ENCODE data around the gene ZNF324.
"Not testable (repeated sequence)": the region's sequence is repeated elsewhere in the genome, so short reads cannot be mapped to it uniquely, and the experiment has no call there.

ZNF324 gene

DNA sequence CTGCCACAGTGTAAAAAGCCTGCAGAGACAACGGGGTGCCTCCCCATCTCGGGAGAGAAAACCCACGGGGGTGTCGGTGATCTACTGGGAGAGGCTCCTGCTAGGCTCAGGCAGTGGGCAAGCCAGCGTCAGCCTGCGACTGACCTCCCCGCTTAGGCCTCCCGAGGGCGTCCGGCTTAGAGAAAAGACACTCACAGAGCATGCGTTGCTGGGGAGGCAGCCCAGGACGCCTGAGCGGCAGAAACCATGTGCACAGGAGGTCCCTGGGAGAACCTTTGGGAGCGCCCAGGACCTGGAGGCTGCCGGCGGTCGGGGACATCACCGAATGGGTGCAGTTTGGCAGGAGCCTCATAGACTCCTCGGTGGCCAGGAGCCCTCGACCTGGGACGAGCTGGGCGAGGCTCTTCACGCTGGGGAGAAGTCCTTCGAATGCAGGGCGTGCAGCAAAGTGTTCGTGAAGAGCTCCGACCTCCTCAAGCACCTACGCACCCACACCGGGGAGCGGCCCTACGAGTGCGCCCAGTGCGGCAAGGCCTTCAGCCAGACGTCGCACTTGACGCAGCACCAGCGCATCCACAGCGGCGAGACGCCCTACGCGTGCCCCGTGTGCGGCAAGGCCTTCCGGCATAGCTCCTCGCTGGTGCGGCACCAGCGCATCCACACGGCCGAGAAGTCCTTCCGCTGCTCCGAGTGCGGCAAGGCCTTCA is 4.1 kb downstream of the ZNF324 start:
- not testable (repeated sequence) for H3K27ac ChIP-seq (ENCODE audit: insufficient read depth, low read length, poor library complexity, severe bottlenecking); H3K27me3 ChIP-seq (replicated peaks; ENCODE audit: control insufficient read depth, insufficient read depth, low read length, poor library complexity, severe bottlenecking); H3K36me3 ChIP-seq (ENCODE audit: control insufficient read depth, insufficient read depth, low read length); H3K4me3 ChIP-seq (ENCODE audit: insufficient read depth, low read depth, low read length, poor library complexity, severe bottlenecking); H3K9me3 ChIP-seq (ENCODE audit: control insufficient read depth, low read length); DNase-seq
- peaks cover 21% of the 10 kb centered on the region for H3K4me1 ChIP-seq (ENCODE audit: control insufficient read depth, insufficient read depth, low read length, poor library complexity, severe bottlenecking)

DNA sequence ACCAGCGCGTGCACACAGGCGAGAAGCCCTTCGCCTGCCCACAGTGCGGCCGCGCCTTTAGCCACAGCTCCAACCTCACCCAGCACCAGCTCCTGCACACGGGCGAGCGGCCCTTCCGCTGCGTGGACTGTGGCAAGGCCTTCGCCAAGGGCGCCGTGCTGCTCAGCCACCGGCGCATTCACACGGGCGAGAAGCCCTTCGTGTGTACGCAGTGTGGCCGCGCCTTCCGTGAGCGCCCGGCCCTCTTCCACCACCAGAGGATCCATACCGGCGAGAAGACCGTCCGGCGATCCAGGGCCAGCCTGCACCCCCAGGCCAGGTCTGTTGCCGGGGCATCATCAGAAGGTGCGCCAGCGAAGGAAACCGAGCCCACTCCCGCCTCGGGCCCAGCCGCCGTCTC is 4.9 kb downstream of the ZNF324 start:
- no peak for DNase-seq
- H3K4me1 ChIP-seq (ENCODE audit: control insufficient read depth, insufficient read depth, low read length, poor library complexity, severe bottlenecking), result peaks cover 22% of the 10 kb centered on the region

DNA sequence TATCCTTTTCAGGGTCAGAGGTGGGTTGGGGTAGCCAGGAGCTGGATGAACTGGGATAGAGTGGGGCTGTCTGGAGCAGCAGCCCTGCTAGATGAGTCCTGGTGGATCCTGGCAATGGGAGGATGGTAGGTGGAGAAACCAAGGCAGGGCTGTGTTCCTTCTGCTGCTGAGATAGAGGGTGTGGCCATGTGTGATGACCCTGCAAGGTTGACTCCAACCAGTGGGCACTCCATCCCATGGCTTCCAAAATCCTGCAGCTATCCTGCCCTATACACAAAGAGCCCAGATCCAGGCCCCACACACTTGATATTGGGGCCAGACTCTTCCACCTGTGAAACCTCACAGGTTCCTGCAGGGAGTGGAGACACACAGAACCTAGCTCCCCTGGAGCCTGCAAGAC is 6.9 kb downstream of the ZNF324 start:
- no peak overlapping the region for H3K27ac ChIP-seq (ENCODE audit: insufficient read depth, low read length, poor library complexity, severe bottlenecking)
- H3K27me3 ChIP-seq (replicated peaks; ENCODE audit: control insufficient read depth, insufficient read depth, low read length, poor library complexity, severe bottlenecking), result no peaks in the 10 kb centered on the region
- peaks cover 8% of the 10 kb centered on the region for H3K36me3 ChIP-seq (ENCODE audit: control insufficient read depth, insufficient read depth, low read length)
- H3K9me3 ChIP-seq (ENCODE audit: control insufficient read depth, low read length), result no peaks in the 10 kb centered on the region
- DNase-seq, result no peak
- H3K4me1 ChIP-seq (ENCODE audit: control insufficient read depth, insufficient read depth, low read length, poor library complexity, severe bottlenecking), result peaks cover 14% of the 10 kb centered on the region
- no peak overlapping the region for H3K4me3 ChIP-seq (ENCODE audit: insufficient read depth, low read depth, low read length, poor library complexity, severe bottlenecking)

More for the DNA sequence above, 4.9 kb downstream of the ZNF324 start:
- Histone ChIP-seq H3K4me3 (ENCODE audit: insufficient read depth, low read depth, low read length, poor library complexity, severe bottlenecking) (no peak overlapping the region), H3K27ac (ENCODE audit: insufficient read depth, low read length, poor library complexity, severe bottlenecking) (no peak overlapping the region), H3K9me3 (ENCODE audit: control insufficient read depth, low read length) (no peaks in the 10 kb centered on the region), H3K27me3 (replicated peaks; ENCODE audit: control insufficient read depth, insufficient read depth, low read length, poor library complexity, severe bottlenecking) (no peaks in the 10 kb centered on the region), H3K36me3 (ENCODE audit: control insufficient read depth, insufficient read depth, low read length) (peaks cover 8% of the 10 kb centered on the region)

DNA sequence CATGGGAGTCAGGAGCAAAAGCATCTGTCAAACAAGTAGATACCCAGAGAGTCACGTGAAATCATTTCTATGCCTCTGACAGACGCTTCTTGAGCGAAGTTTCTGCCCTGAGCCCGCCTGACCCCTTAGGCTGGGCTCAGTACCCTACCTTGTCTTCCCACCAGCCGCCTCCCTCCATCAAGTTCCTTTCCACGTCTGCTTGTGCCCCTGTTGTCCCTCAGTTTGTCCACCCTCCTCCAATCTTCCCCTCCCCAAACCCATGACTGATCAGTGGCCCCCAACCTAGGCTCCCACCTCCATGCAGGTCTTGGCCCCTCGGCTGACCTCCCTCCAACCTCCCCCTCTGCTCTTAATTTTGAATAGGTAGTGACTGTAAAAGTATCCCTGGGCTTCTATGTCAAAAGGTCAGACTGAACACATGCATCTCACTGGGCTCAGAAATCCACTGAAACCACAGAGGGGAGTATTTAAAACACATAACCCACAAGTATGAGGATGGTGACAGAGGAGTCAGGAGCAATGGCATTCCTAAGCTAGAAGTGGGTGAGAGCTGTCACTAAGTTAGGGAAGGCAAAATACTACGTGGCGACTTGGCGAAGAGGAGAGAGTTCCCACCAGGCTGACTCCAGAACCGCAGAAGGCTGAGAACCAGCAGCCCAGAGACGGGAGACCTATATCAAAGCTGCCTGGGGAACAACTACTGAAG is 7.6 kb downstream of the ZNF324 start:
- Histone ChIP-seq H3K9me3 (ENCODE audit: control insufficient read depth, low read length) (no peaks in the 10 kb centered on the region), H3K27me3 (replicated peaks; ENCODE audit: control insufficient read depth, insufficient read depth, low read length, poor library complexity, severe bottlenecking) (no peaks in the 10 kb centered on the region), H3K4me3 (ENCODE audit: insufficient read depth, low read depth, low read length, poor library complexity, severe bottlenecking) (no peak overlapping the region), H3K27ac (ENCODE audit: insufficient read depth, low read length, poor library complexity, severe bottlenecking) (peak overlapping the region; percentile 94), H3K36me3 (ENCODE audit: control insufficient read depth, insufficient read depth, low read length) (peaks cover 5% of the 10 kb centered on the region), H3K4me1 (ENCODE audit: control insufficient read depth, insufficient read depth, low read length, poor library complexity, severe bottlenecking) (peaks cover 14% of the 10 kb centered on the region)
- DNase-seq, result no peak

DNA sequence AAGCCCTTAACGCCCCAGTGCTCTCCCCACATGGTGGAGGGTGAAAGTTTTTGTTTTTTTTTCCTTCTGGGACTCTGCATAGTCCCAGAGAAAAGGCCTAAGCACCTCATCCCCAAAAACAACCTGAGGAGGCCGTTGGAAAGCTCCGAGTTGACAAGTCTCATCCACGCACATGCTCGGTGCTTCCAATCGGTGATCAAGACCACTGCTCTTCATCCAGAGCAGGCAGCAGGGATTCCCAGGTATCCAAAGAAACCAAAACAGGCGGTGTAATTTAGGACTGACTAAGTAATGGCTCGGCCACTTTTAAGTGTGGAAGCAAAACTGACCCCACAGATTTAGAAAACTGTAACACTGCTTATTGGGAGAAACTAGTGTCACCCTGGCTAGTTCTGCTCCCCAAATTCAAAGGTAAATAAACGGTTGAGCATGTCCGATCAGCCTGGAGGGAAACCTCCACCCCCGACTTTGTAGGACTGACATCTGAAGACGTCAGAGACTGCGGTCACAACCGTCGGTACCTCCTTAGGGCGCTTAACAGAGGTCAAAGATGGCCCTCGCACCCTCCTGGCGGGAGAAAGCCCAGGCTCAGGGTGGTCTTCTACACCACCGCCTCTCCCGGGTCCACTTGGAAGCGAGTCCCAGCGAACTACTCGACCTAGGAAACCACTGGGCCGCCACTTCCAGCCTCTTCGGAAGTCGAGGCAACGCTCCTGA is 8.3 kb downstream of the ZNF324 start:
- H3K36me3 ChIP-seq (ENCODE audit: control insufficient read depth, insufficient read depth, low read length), result peaks cover 3% of the 10 kb centered on the region

DNA sequence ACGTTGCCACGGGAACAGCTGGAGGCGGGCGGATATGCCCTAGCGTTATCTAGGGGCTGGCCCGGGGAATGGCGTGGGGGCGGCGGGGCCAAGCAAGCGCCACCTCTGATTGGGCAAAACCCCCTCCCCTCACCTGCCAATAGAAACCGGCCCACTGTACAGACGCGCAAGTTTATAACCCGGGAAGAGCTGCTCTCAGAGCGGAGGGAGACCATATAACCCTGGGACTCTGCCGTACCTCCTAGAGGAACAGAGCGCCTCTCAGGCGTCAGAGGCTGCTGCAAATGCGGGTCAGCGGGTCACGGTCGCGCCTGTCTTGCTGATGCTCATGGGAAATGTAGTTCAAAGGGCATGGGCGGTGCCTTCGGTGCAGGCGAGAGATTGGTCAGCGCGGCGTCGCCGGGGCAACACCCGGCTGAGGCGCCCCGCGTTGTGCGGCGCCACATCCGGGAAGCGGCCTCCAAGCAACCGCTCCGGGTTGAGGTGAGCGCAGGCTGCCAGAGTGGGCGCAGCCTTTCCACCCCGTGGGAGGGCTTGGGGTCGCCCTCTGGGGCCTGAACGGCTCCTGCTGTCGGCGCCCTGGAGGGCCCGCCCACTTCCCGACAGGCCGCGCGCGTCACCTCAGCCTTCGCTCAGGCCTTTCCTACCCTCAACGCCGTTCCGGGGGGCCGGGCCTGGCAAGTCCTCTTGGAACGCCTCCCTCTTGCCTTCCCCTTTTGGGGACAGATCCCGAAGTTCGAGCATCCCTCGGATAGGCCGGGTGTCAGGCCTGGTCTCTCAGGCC is 9.0 kb downstream of the ZNF324 start, which contains the start of gene ZNF446:
Gene ZNF446, plus strand, starts transcription at position 639 of the 784 bp plus-strand sequence. CDS start 867 bp downstream, outside the sequence.
- no peaks in the 10 kb centered on the region for H3K9me3 ChIP-seq (ENCODE audit: control insufficient read depth, low read length)
- peak within 1 kb of the TSS; percentile 94 for H3K27ac ChIP-seq (ENCODE audit: insufficient read depth, low read length, poor library complexity, severe bottlenecking)
- H3K36me3 ChIP-seq (ENCODE audit: control insufficient read depth, insufficient read depth, low read length), result peaks cover under 1% of the 10 kb centered on the region
- H3K4me3 ChIP-seq (ENCODE audit: insufficient read depth, low read depth, low read length, poor library complexity, severe bottlenecking), result peak within 1 kb of the TSS; percentile 64
- H3K27me3 ChIP-seq (replicated peaks; ENCODE audit: control insufficient read depth, insufficient read depth, low read length, poor library complexity, severe bottlenecking), result no peaks in the 10 kb centered on the region
- H3K4me1 ChIP-seq (ENCODE audit: control insufficient read depth, insufficient read depth, low read length, poor library complexity, severe bottlenecking), result peaks cover 14% of the 10 kb centered on the region
- peak; percentile 89 to 95 (median 94) for DNase-seq

More for the DNA sequence above, 8.3 kb downstream of the ZNF324 start:
- no peak for DNase-seq
- Histone ChIP-seq H3K4me3 (ENCODE audit: insufficient read depth, low read depth, low read length, poor library complexity, severe bottlenecking) (peak overlapping the region; percentile 64), H3K27me3 (replicated peaks; ENCODE audit: control insufficient read depth, insufficient read depth, low read length, poor library complexity, severe bottlenecking) (no peaks in the 10 kb centered on the region), H3K4me1 (ENCODE audit: control insufficient read depth, insufficient read depth, low read length, poor library complexity, severe bottlenecking) (peaks cover 14% of the 10 kb centered on the region), H3K27ac (ENCODE audit: insufficient read depth, low read length, poor library complexity, severe bottlenecking) (peak overlapping the region; percentile 94), H3K9me3 (ENCODE audit: control insufficient read depth, low read length) (no peaks in the 10 kb centered on the region)

DNA sequence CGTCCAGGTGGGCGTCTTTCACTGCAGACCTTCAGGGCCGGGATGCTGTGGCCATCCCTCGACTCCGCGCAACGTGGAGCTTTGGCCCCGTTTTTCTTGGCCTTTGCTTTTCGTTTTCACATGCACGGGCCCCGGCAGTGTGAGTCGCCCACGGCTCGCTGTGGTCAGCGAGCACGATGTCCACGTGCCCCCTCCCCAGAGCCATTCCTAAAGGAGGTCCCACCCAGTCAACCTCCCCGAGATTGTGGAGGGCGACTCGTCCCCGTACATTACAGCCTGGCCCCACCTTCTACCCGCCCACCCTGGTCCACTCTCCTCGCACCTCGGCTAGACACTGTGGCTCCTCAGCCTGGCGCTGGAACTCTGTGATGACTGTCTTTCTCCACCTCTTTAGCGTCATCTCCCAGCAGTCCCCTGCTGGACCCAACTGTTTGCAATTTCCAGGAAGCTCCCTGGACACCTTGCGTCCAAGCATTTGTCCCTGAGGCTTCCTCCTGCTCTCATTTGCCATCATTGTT is 9.7 kb downstream of the ZNF324 start:
- H3K4me1 ChIP-seq (ENCODE audit: control insufficient read depth, insufficient read depth, low read length, poor library complexity, severe bottlenecking), result peaks cover 14% of the 10 kb centered on the region
- no peaks in the 10 kb centered on the region for H3K36me3 ChIP-seq (ENCODE audit: control insufficient read depth, insufficient read depth, low read length)
- no peak for DNase-seq
- H3K27me3 ChIP-seq (replicated peaks; ENCODE audit: control insufficient read depth, insufficient read depth, low read length, poor library complexity, severe bottlenecking), result no peaks in the 10 kb centered on the region
- no peaks in the 10 kb centered on the region for H3K9me3 ChIP-seq (ENCODE audit: control insufficient read depth, low read length)
- peak overlapping the region; percentile 94 for H3K27ac ChIP-seq (ENCODE audit: insufficient read depth, low read length, poor library complexity, severe bottlenecking)
- peak overlapping the region; percentile 64 for H3K4me3 ChIP-seq (ENCODE audit: insufficient read depth, low read depth, low read length, poor library complexity, severe bottlenecking)

DNA sequence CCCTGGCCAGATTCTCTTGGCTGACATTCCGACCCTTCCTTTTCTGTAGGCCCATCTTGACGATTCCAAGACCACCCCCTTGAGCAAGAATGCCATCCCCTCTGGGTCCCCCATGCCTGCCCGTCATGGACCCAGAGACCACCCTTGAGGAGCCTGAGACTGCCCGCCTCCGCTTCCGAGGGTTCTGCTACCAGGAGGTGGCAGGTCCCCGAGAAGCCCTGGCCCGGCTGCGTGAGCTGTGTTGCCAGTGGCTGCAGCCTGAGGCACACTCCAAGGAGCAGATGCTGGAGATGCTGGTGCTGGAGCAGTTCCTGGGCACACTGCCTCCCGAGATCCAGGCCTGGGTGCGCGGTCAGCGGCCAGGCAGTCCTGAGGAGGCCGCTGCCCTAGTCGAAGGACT is 10.2 kb downstream of the ZNF324 start:
- no peak overlapping the region for H3K27ac ChIP-seq (ENCODE audit: insufficient read depth, low read length, poor library complexity, severe bottlenecking)
- DNase-seq, result no peak
- no peaks in the 10 kb centered on the region for H3K36me3 ChIP-seq (ENCODE audit: control insufficient read depth, insufficient read depth, low read length)
- H3K4me1 ChIP-seq (ENCODE audit: control insufficient read depth, insufficient read depth, low read length, poor library complexity, severe bottlenecking), result peaks cover 14% of the 10 kb centered on the region
- no peak overlapping the region for H3K4me3 ChIP-seq (ENCODE audit: insufficient read depth, low read depth, low read length, poor library complexity, severe bottlenecking)
- H3K9me3 ChIP-seq (ENCODE audit: control insufficient read depth, low read length), result no peaks in the 10 kb centered on the region
- H3K27me3 ChIP-seq (replicated peaks; ENCODE audit: control insufficient read depth, insufficient read depth, low read length, poor library complexity, severe bottlenecking), result no peaks in the 10 kb centered on the region

DNA sequence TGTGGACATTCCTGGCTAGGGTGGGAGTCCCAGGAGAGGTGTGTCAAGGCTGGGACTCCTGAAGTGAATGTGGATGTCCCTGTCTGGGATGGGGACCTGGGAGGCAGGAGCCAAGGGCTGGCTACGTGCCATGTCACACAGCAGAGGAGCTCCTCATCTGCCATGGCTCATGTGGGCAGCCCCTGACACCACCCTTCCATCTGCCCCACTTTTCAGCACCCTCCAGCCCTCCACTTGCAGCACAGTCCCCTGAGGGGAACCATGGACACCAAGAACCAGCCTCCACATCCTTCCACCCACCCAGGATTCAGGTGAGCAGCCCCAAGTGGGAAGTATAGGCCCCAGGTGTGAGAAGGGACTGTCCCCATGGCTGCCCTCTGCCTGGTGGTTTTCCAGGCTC is 11.0 kb downstream of the ZNF324 start:
- H3K36me3 ChIP-seq (ENCODE audit: control insufficient read depth, insufficient read depth, low read length), result no peaks in the 10 kb centered on the region
- peaks cover 14% of the 10 kb centered on the region for H3K4me1 ChIP-seq (ENCODE audit: control insufficient read depth, insufficient read depth, low read length, poor library complexity, severe bottlenecking)
- H3K4me3 ChIP-seq (ENCODE audit: insufficient read depth, low read depth, low read length, poor library complexity, severe bottlenecking), result no peak overlapping the region
- H3K27me3 ChIP-seq (replicated peaks; ENCODE audit: control insufficient read depth, insufficient read depth, low read length, poor library complexity, severe bottlenecking), result no peaks in the 10 kb centered on the region
- DNase-seq, result no peak
- no peaks in the 10 kb centered on the region for H3K9me3 ChIP-seq (ENCODE audit: control insufficient read depth, low read length)
- H3K27ac ChIP-seq (ENCODE audit: insufficient read depth, low read length, poor library complexity, severe bottlenecking), result no peak overlapping the region
